OCI-LY7 (cell line): ENCODE data around the gene TASL. TPM values are rescaled to one million over a fixed set of nuclear protein-coding genes. Genes with fewer than 3 reads are reported as not detected.

Experiments used
- BruUV-seq: library from RNA; stranded (reverse); fragments of 400-500 nt; replicated peaks from 2 replicates; lab custom pipeline; 2021; lab: Mats Ljungman, UMichigan
- CTCF ChIA-PET: fragments of 300-600 bp; sonication (Branson Sonifier 250); formaldehyde crosslinking; loops from one replicate; lab custom pipeline; 2022; ENCODE audit warnings: antibody characterized with exemption; ENCODE audit not compliant: unreplicated experiment; lab: Charles Lee
- POLR2A ChIA-PET: fragments of 300-600 bp; sonication (Branson Sonifier 250); formaldehyde crosslinking; loops from one replicate; lab custom pipeline; 2022; ENCODE audit warnings: antibody characterized with exemption; lab: Charles Lee
- DNase-seq: peaks from one replicate; pipeline ENCODE4 v3.0.0-alpha.2; 2015; ENCODE audit warnings: low spot score
- H2AFZ ChIP-seq: fragments of 200-600 bp; sonication (generic), shearing (Covaris generic); 2 replicates; pipeline ENCODE4 v1.6.1; 2014; ENCODE audit warnings: mild to moderate bottlenecking, antibody characterized with exemption, low read length, moderate library complexity
- H3K27ac ChIP-seq: fragments of 200-600 bp; sonication (generic); 2 replicates; pipeline ENCODE4 v1.5.1; 2014; ENCODE audit warnings: mixed run types, low read depth, mild to moderate bottlenecking, moderate library complexity, low read length, inconsistent platforms; ENCODE audit not compliant: poor library complexity, severe bottlenecking
- H3K36me3 ChIP-seq: fragments of 200-600 bp; sonication (generic); 2 replicates; pipeline ENCODE4 v1.6.1; 2014; ENCODE audit warnings: mild to moderate bottlenecking, antibody characterized with exemption, low read length, moderate library complexity, mixed read lengths; ENCODE audit not compliant: insufficient read depth
- H3K4me1 ChIP-seq: fragments of 200-600 bp; sonication (generic); 2 replicates; pipeline ENCODE4 v1.5.1; 2014; ENCODE audit warnings: mild to moderate bottlenecking, low read length; ENCODE audit not compliant: insufficient read depth, poor library complexity, severe bottlenecking
- H3K4me2 ChIP-seq: fragments of 200-600 bp; sonication (generic); 2 replicates; pipeline ENCODE4 v1.6.1; 2014; ENCODE audit warnings: mild to moderate bottlenecking, low read length
- H3K4me3 ChIP-seq: fragments of 200-600 bp; sonication (generic); 2 replicates; pipeline ENCODE4 v1.5.1; 2014; ENCODE audit warnings: mild to moderate bottlenecking, low read depth, low read length; ENCODE audit not compliant: poor library complexity, severe bottlenecking
- H3K79me2 ChIP-seq: fragments of 200-600 bp; sonication (generic); 2 replicates; pipeline ENCODE4 v1.6.1; 2016; ENCODE audit warnings: low read depth, mild to moderate bottlenecking, low read length, moderate library complexity, mixed read lengths; ENCODE audit not compliant: insufficient read depth
- H3K9me2 ChIP-seq: fragments of 200-600 bp; sonication (generic); 2 replicates; pipeline ENCODE4 v1.6.1; 2016; ENCODE audit warnings: mild to moderate bottlenecking, low read length, mixed read lengths; ENCODE audit not compliant: insufficient read depth
- H3K9me3 ChIP-seq: fragments of 200-600 bp; sonication (generic); 2 replicates; pipeline ENCODE4 v1.6.1; 2014; ENCODE audit warnings: mild to moderate bottlenecking, mixed run types, low read length, mixed read lengths
- H4K20me1 ChIP-seq: fragments of 200-600 bp; sonication (generic); 2 replicates; pipeline ENCODE4 v1.6.1; 2014; ENCODE audit warnings: mild to moderate bottlenecking, antibody characterized with exemption, low read length, moderate library complexity, mixed read lengths; ENCODE audit not compliant: insufficient read depth
- EZH2phosphoT487 ChIP-seq: fragments of 200-600 bp; sonication (generic); IDR thresholded peaks from 2 replicates; pipeline ENCODE4 v1.6.1; 2018; ENCODE audit warnings: low read depth, borderline replicate concordance, mild to moderate bottlenecking, mixed run types, antibody characterized with exemption, low read length, moderate library complexity, mixed read lengths
- intact Hi-C: fragments of 100-400 bp; cut with micrococcal nuclease; formaldehyde crosslinking; loops from one replicate; pipeline ENCODE4 v1.10.0; 2022; ENCODE audit not compliant: unreplicated experiment
- total RNA-seq, 2 experiments: library from RNA; depleted of rRNA in 1 of 2; stranded (reverse); fragments of >200 nt in 1 of 2; shearing (Covaris generic) in 1 of 2; gene quantifications; 2 replicates each; pipeline ENCODE4 v1.2.3, GENCODE V29; 2014 to 2022
- TF ChIP-seq, protein P1 (sequence below): fragments of 200-600 bp; sonication (generic); conservative IDR thresholded peaks from 2 replicates; pipeline ENCODE4 v1.5.1; 2014; ENCODE audit warnings: mild to moderate bottlenecking, antibody characterized with exemption, low read length, moderate library complexity, mixed read lengths

The TASL gene
- total RNA-seq, 2 experiments from 2014 or later: 0.13 TPM; not detected in 1

DNA sequence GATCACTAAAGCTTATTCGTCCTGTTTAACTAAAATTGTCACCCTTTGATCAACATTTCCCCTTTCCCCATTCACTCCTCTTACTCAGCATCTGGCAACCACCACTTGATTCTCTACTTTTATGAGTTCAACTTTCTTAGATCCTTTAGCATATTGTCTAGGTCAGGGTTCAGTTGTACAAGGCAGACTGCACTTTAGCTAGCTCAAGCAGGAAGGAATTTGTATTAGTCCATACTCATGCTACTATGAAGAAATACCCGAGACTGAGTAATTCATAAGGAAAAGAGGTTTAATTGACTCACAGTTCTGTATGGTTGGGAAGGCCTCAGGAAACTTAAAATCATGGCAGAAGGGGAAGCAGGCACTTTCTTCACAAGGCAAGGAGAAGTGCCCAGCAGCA, 44.3 kb downstream of the TASL start:
- Histone ChIP-seq H3K27ac (no peak overlapping the region), H4K20me1 (no peaks in the 10 kb centered on the region), H3K9me2 (no peaks in the 10 kb centered on the region), H3K79me2 (no peaks in the 10 kb centered on the region), H2AFZ (no peak overlapping the region), H3K9me3 (no peaks in the 10 kb centered on the region), H3K4me2 (no peak overlapping the region), H3K4me1 (no peaks in the 10 kb centered on the region), H3K4me3 (no peak overlapping the region), H3K36me3 (no peaks in the 10 kb centered on the region)
- CTCF ChIA-PET: no interaction called here
- no peak for DNase-seq
- intact Hi-C loops: no loop called here
- POLR2A ChIA-PET: no interaction called here
- TF ChIP-seq, protein P1, sequence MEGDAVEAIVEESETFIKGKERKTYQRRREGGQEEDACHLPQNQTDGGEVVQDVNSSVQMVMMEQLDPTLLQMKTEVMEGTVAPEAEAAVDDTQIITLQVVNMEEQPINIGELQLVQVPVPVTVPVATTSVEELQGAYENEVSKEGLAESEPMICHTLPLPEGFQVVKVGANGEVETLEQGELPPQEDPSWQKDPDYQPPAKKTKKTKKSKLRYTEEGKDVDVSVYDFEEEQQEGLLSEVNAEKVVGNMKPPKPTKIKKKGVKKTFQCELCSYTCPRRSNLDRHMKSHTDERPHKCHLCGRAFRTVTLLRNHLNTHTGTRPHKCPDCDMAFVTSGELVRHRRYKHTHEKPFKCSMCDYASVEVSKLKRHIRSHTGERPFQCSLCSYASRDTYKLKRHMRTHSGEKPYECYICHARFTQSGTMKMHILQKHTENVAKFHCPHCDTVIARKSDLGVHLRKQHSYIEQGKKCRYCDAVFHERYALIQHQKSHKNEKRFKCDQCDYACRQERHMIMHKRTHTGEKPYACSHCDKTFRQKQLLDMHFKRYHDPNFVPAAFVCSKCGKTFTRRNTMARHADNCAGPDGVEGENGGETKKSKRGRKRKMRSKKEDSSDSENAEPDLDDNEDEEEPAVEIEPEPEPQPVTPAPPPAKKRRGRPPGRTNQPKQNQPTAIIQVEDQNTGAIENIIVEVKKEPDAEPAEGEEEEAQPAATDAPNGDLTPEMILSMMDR: no peak
- no peak for TF ChIP-seq EZH2phosphoT487
- BruUV-seq: no TSS peak

DNA sequence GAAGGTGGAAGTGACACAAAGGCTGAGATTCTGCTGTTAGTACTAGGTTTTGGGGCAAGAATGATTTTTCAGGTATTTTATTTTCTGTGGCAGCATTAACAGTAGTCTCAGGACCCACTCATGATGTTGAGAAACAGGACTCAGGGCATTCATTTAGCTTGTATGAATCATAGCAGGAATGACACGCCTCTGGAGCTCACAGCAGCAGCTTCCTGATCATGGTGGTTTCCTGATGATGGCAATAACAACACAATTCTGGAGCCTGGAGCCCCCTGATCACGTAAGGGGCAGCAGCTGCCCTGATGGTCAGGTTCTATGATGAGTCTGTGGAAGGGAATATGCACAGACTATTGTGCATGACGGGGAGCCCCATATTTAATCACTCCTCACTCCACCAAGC, 47.0 kb downstream of the TASL start:
- BruUV-seq: no TSS peak
- TF ChIP-seq, protein P1: no peak
- TF ChIP-seq EZH2phosphoT487: no peak
- POLR2A ChIA-PET: no interaction called here

DNA sequence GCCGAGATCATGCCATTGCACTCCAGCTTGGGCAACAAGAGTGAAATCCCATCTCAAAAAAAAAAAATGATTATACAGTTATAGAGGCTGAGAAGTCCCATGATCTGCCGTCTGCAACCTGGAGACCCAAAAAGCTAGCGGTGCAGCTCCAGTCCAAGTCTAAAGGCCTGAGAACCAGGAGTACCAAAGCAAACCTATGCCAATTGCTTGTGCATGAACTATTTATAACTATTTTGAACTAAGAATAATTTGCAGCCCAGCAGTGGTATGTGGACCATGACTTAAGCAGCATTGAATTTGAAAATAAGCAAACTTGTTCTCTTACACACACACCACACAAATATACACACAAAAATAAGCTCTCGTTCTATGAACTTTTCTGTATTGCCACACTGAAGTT, 51.8 kb downstream of the TASL start:
- Histone ChIP-seq H3K9me2 (no peaks in the 10 kb centered on the region), H3K4me2 (no peak overlapping the region), H4K20me1 (no peaks in the 10 kb centered on the region), H3K27ac (no peak overlapping the region), H3K4me1 (no peaks in the 10 kb centered on the region), H3K36me3 (no peaks in the 10 kb centered on the region), H3K9me3 (no peaks in the 10 kb centered on the region), H2AFZ (no peak overlapping the region), H3K4me3 (no peak overlapping the region), H3K79me2 (no peaks in the 10 kb centered on the region)
- POLR2A ChIA-PET: no interaction called here
- intact Hi-C loops: no loop called here
- TF ChIP-seq, protein P1: no peak
- TF ChIP-seq EZH2phosphoT487: no peak
- CTCF ChIA-PET: no interaction called here
- DNase-seq: no peak
- BruUV-seq: no TSS peak

More for the DNA sequence above, 47.0 kb downstream of the TASL start:
- Histone ChIP-seq H4K20me1 (no peaks in the 10 kb centered on the region), H3K9me3 (no peaks in the 10 kb centered on the region), H3K79me2 (no peaks in the 10 kb centered on the region), H3K4me3 (no peak overlapping the region), H2AFZ (no peak overlapping the region), H3K4me2 (no peak overlapping the region), H3K9me2 (no peaks in the 10 kb centered on the region), H3K27ac (no peak overlapping the region), H3K4me1 (no peaks in the 10 kb centered on the region), H3K36me3 (no peaks in the 10 kb centered on the region)
- intact Hi-C loops: no loop called here
- CTCF ChIA-PET: no interaction called here
- DNase-seq: no peak
